ENCODE measurements around the gene TPST2. TPM values are rescaled to one million over a fixed set of nuclear protein-coding genes. Genes with fewer than 3 reads are reported as not detected.

The TPST2 gene
- total RNA-seq, 1 donor from 2014 or later, result 18.5 TPM

DNA sequence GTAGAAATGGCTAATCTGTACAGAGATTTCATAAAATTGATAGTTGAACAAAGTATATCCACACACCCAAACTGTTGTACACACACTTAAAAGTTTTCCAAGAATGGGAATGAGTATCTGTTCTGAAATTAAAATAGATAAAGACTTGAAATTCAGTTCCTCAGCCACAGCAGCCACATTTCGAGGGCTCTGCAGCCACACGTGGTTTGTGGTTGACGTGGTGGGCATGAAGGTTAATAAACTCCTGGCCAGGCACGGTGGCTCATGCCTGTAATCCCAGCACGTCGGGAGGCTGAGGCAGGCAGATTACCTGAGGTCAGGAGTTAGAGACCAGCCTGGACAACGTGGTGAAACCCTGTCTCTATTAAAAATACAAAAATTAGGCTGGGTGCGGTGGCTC lies 24.0 kb downstream of the TPST2 start:
- Mint-ChIP-seq H3K4me1 (peaks cover 21% of the 10 kb centered on the region), H3K9me3 (no peaks in the 10 kb centered on the region), H3K36me3 (no peaks in the 10 kb centered on the region), H3K27me3 (ENCODE audit: low read depth) (no peaks in the 10 kb centered on the region), H3K27ac (no peak overlapping the region), H3K4me3 (no peak overlapping the region)
- no peak for TF ChIP-seq CTCF (IDR thresholded peaks at IDR 0.05; ENCODE audit: unreplicated experiment)
- DNase-seq (ENCODE audit: low spot score in 2 of 2, unreplicated experiment in 2 of 2), result no peak

- Mint-ChIP-seq H3K4me3 (no peak overlapping the region), H3K36me3 (no peaks in the 10 kb centered on the region), H3K27ac (no peak overlapping the region), H3K4me1 (peaks cover 14% of the 10 kb centered on the region), H3K27me3 (ENCODE audit: low read depth) (no peaks in the 10 kb centered on the region), H3K9me3 (no peaks in the 10 kb centered on the region)
- DNase-seq (ENCODE audit: low spot score in 2 of 2, unreplicated experiment in 2 of 2), result no peak
- no peak for TF ChIP-seq CTCF (IDR thresholded peaks at IDR 0.05; ENCODE audit: unreplicated experiment)
Measured at GRCh38 chr22:26565181-26565580, 24.8 kb downstream of the TPST2 start.

GRCh38 chr22:26564672-26565071 lies 25.3 kb downstream of the TPST2 start:
- Mint-ChIP-seq H3K27ac (no peak overlapping the region), H3K36me3 (no peaks in the 10 kb centered on the region), H3K4me1 (peaks cover 12% of the 10 kb centered on the region), H3K27me3 (ENCODE audit: low read depth) (no peaks in the 10 kb centered on the region), H3K4me3 (no peak overlapping the region), H3K9me3 (no peaks in the 10 kb centered on the region)
- DNase-seq (ENCODE audit: low spot score in 2 of 2, unreplicated experiment in 2 of 2), result no peak
- TF ChIP-seq CTCF (IDR thresholded peaks at IDR 0.05; ENCODE audit: unreplicated experiment), result no peak

DNA sequence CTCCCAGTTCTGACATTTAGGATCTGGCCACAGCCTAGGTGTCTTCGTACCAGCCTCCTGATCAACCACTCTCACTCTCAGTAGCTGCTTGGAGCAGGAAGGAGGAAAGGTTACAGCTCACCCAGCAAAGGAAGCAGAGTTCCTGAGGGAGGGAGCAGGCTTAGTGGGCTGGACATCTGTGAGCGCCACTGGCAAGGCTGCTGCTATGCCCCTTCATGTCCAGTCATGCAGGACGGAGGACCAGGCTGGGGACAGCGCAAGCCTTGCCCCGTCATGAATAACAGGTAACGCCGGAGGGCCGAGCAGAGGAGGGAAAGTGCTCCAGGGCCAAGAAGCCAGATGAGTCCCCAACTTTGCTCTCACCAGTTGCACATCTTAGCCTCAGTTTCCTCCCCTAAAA lies 25.8 kb downstream of the TPST2 start:
- H3K36me3 Mint-ChIP-seq, result no peaks in the 10 kb centered on the region
- H3K4me1 Mint-ChIP-seq, result peaks cover 12% of the 10 kb centered on the region
- H3K27me3 Mint-ChIP-seq (ENCODE audit: low read depth), result no peaks in the 10 kb centered on the region
- H3K27ac Mint-ChIP-seq, result peak overlapping the region; percentile 0
- no peaks in the 10 kb centered on the region for H3K9me3 Mint-ChIP-seq
- DNase-seq (ENCODE audit: low spot score in 2 of 2, unreplicated experiment in 2 of 2), result no peak
- no peak for TF ChIP-seq CTCF (IDR thresholded peaks at IDR 0.05; ENCODE audit: unreplicated experiment)
- H3K4me3 Mint-ChIP-seq, result no peak overlapping the region

GRCh38 chr22:26563022-26563421 lies 26.9 kb downstream of the TPST2 start:
- DNase-seq (ENCODE audit: low spot score in 2 of 2, unreplicated experiment in 2 of 2), result no peak

More at GRCh38 chr22:26563022-26563421, 26.9 kb downstream of the TPST2 start:
- Mint-ChIP-seq H3K9me3 (no peaks in the 10 kb centered on the region), H3K27me3 (ENCODE audit: low read depth) (no peaks in the 10 kb centered on the region), H3K27ac (no peak overlapping the region), H3K4me1 (peaks cover 6% of the 10 kb centered on the region), H3K4me3 (no peak overlapping the region), H3K36me3 (no peaks in the 10 kb centered on the region)
- no peak for TF ChIP-seq CTCF (IDR thresholded peaks at IDR 0.05; ENCODE audit: unreplicated experiment)

All from mesothelial cell of epicardium (in vitro differentiated cells).